IMR-90 (cell line): ENCODE measurements around the gene PSEN2. TPM values are rescaled to one million over a fixed set of nuclear protein-coding genes. Genes with fewer than 3 reads are reported as not detected.

Experiments
- ATAC-seq: fragments of 200-7000 bp; cut with Tn5 transposase; 2 replicates; pipeline ENCODE4 v1.9.1; 2020; ENCODE audit warnings: low read depth, mild to moderate bottlenecking, moderate library complexity
- BruUV-seq: library from RNA; stranded (reverse); fragments of 400-500 nt; replicated peaks from 2 replicates; lab custom pipeline; 2021; lab: Mats Ljungman, UMichigan
- CTCF ChIA-PET: fragments of 300-600 bp; formaldehyde crosslinking; extraction: SDS; loops from one replicate; lab custom pipeline; 2021; ENCODE audit warnings: antibody characterized with exemption; lab: Yijun Ruan, JAX
- POLR2A ChIA-PET: fragments of 300-600 bp; sonication (Branson Sonifier 250); formaldehyde crosslinking; loops from one replicate; lab custom pipeline; 2022; ENCODE audit warnings: antibody characterized with exemption; ENCODE audit not compliant: unreplicated experiment; lab: Charles Lee
- DNase-seq: peaks from one replicate; pipeline ENCODE4 v3.0.0; 2013
- H2AFZ ChIP-seq: replicated peaks from 2 replicates; pipeline ENCODE3; 2013; ENCODE audit warnings: low read length, mild to moderate bottlenecking; ENCODE audit not compliant: poor library complexity
- H2AK5ac ChIP-seq: 2 replicates; pipeline ENCODE4 v1.6.1; 2013; ENCODE audit warnings: low read depth, low read length, inconsistent platforms
- H2AK9ac ChIP-seq: replicated peaks from 2 replicates; pipeline ENCODE3; 2013; ENCODE audit warnings: mild to moderate bottlenecking, low read depth, low read length, moderate library complexity; ENCODE audit not compliant: poor library complexity
- H2BK120ac ChIP-seq: 2 replicates; pipeline ENCODE4 v1.6.1; 2013; ENCODE audit warnings: low read depth, low read length, inconsistent platforms
- H2BK15ac ChIP-seq: 3 replicates; pipeline ENCODE4 v1.6.1; 2013; ENCODE audit warnings: low read depth, low read length, inconsistent platforms
- H2BK20ac ChIP-seq: 2 replicates; pipeline ENCODE4 v1.6.1; 2013; ENCODE audit warnings: low read depth, mild to moderate bottlenecking, inconsistent platforms, low read length, moderate library complexity
- H2BK5ac ChIP-seq: 2 replicates; pipeline ENCODE4 v1.6.1; 2013; ENCODE audit warnings: mild to moderate bottlenecking, low read depth, low read length, inconsistent platforms; ENCODE audit not compliant: poor library complexity, severe bottlenecking
- H3K14ac ChIP-seq: replicated peaks from 2 replicates; pipeline ENCODE4 v1.6.1; 2013; ENCODE audit warnings: low read depth, low read length, inconsistent platforms
- H3K18ac ChIP-seq: 2 replicates; pipeline ENCODE4 v1.6.1; 2013; ENCODE audit warnings: low read depth, low read length, control low read depth
- H3K23ac ChIP-seq: 2 replicates; pipeline ENCODE4 v1.6.1; 2013; ENCODE audit warnings: low read depth, low read length, inconsistent platforms
- H3K27ac ChIP-seq: 2 replicates; pipeline ENCODE4 v1.5.1; 2013; ENCODE audit warnings: mild to moderate bottlenecking, control low read depth, low read length; ENCODE audit not compliant: insufficient read depth
- H3K27me3 ChIP-seq: 2 replicates; pipeline ENCODE4 v1.6.1; 2013; ENCODE audit warnings: low read length; ENCODE audit not compliant: control insufficient read depth, insufficient read depth
- H3K36me3 ChIP-seq: 2 replicates; pipeline ENCODE4 v1.6.1; 2013; ENCODE audit warnings: low read length, mixed read lengths; ENCODE audit not compliant: control insufficient read depth, insufficient read depth
- H3K4ac ChIP-seq: 2 replicates; pipeline ENCODE4 v1.6.1; 2013; ENCODE audit warnings: low read depth, low read length, inconsistent platforms
- H3K4me1 ChIP-seq: 2 replicates; pipeline ENCODE4 v1.6.1; 2013; ENCODE audit warnings: low read length, mixed read lengths; ENCODE audit not compliant: control insufficient read depth, insufficient read depth
- H3K4me2 ChIP-seq: 2 replicates; pipeline ENCODE4 v1.6.1; 2013; ENCODE audit warnings: low read depth, mild to moderate bottlenecking, control low read depth, low read length, moderate library complexity
- H3K4me3 ChIP-seq: 2 replicates; pipeline ENCODE4 v1.5.1; 2013; ENCODE audit warnings: low read depth, mild to moderate bottlenecking, control low read depth, low read length, moderate library complexity; ENCODE audit not compliant: insufficient read depth
- H3K56ac ChIP-seq: 2 replicates; pipeline ENCODE4 v1.6.1; 2013; ENCODE audit warnings: low read length, inconsistent platforms; ENCODE audit not compliant: insufficient read depth; ENCODE audit errors: extremely low read depth
- H3K79me1 ChIP-seq, 2 experiments: 2 replicates each; pipeline ENCODE4 v1.6.1; 2013; ENCODE audit warnings: low read length in 2 of 2, inconsistent platforms in 1 of 2, low read depth in 1 of 2
- H3K9ac ChIP-seq: 2 replicates; pipeline ENCODE4 v1.6.1; 2013; ENCODE audit warnings: low read depth, low read length, control low read depth
- H3K9me1 ChIP-seq: 2 replicates; pipeline ENCODE4 v1.6.1; 2013; ENCODE audit warnings: low read length, inconsistent platforms; ENCODE audit not compliant: insufficient read depth
- H3K9me3 ChIP-seq: 2 replicates; pipeline ENCODE4 v1.6.1; 2013; ENCODE audit warnings: low read length; ENCODE audit not compliant: control insufficient read depth, insufficient read depth
- H4K20me1 ChIP-seq: 2 replicates; pipeline ENCODE4 v1.6.1; 2013; ENCODE audit warnings: low read length, inconsistent platforms; ENCODE audit not compliant: insufficient read depth
- H4K5ac ChIP-seq: 2 replicates; pipeline ENCODE4 v1.6.1; 2013; ENCODE audit warnings: mild to moderate bottlenecking, low read depth, low read length, control low read depth
- H4K8ac ChIP-seq, 2 experiments: 2 replicates each; pipeline ENCODE4 v1.6.1; 2013; ENCODE audit warnings: low read depth in 2 of 2, low read length in 2 of 2, control low read depth in 1 of 2, inconsistent platforms in 1 of 2
- H4K91ac ChIP-seq: 2 replicates; pipeline ENCODE4 v1.6.1; 2013; ENCODE audit warnings: low read depth, low read length, inconsistent platforms; ENCODE audit not compliant: insufficient read depth
- BHLHE40 ChIP-seq: fragments of 150-350 bp; IDR thresholded peaks from 2 replicates; pipeline ENCODE4 v1.6.1; 2016; ENCODE audit warnings: mild to moderate bottlenecking, low read depth, low read length
- CHD1 ChIP-seq: IDR thresholded peaks from 2 replicates; pipeline ENCODE4 v1.6.1; 2012; ENCODE audit warnings: low read depth, low read length, improper control_type of control experiment
- MXI1 ChIP-seq: IDR thresholded peaks from 2 replicates; pipeline ENCODE4 v1.6.1; 2012; ENCODE audit warnings: low read depth, mild to moderate bottlenecking, low read length, moderate library complexity, borderline replicate concordance
- NFE2L2 ChIP-seq: fragments of 150-350 bp; IDR thresholded peaks from 2 replicates; pipeline ENCODE4 v1.6.1; 2016; ENCODE audit warnings: low read depth, mild to moderate bottlenecking, low read length
- RAD21 ChIP-seq: IDR thresholded peaks from 2 replicates; pipeline ENCODE4 v1.6.1; 2012; ENCODE audit warnings: low read length, improper control_type of control experiment
- RFX5 ChIP-seq: IDR thresholded peaks from 2 replicates; pipeline ENCODE4 v1.8.0; 2012; ENCODE audit warnings: low read depth, mild to moderate bottlenecking, low read length, moderate library complexity
- SMC3 ChIP-seq: fragments of 150-350 bp; IDR thresholded peaks from 2 replicates; pipeline ENCODE4 v1.6.1; 2016; ENCODE audit warnings: low read depth, mild to moderate bottlenecking, antibody characterized with exemption, low read length, moderate library complexity
- WGBS, 2 experiments: methylation state at CpG; one replicate each; pipeline versions ENCODE4 v1.1.5 to v1.1.7; 2013; ENCODE audit warnings: missing lambda C conversion rate in 2 of 2; ENCODE audit not compliant: insufficient read length in 1 of 2; ENCODE audit errors: extremely low coverage in 2 of 2; 5-methylcytosine and 5-hydroxymethylcytosine counted together
- dilution Hi-C: fragments of 300-500 bp; cut with HindIII; formaldehyde crosslinking; loops from one replicate; pipeline ENCODE4 v1.14.3; 2018; ENCODE audit warnings: low sequenced_read_pairs; ENCODE audit not compliant: unreplicated experiment
- in situ Hi-C: fragments of 300-500 bp; cut with MboI; formaldehyde crosslinking; loops from 3 replicates; pipeline ENCODE4 v1.14.3; 2019; ENCODE audit warnings: low sequenced_read_pairs, inconsistent platforms, mixed read lengths
- intact Hi-C: fragments of 100-400 bp; cut with micrococcal nuclease; formaldehyde crosslinking; loops from 2 replicates; pipeline ENCODE4 v1.10.0; 2022
- polyA plus RNA-seq, 3 experiments: library from polyadenylated mRNA; depleted of rRNA; stranded (reverse); fragments of >200 nt; gene quantifications; 2 replicates each; pipeline ENCODE4 v1.2.3, GENCODE V29; 2012; ENCODE audit warnings: low replicate concordance in 1 of 3
- total RNA-seq: library from RNA; depleted of rRNA; stranded (reverse); fragments of >200 nt; gene quantifications from 2 replicates; pipeline ENCODE4 v1.2.3, GENCODE V29; 2012
- TF ChIP-seq, protein P1 (sequence below): fragments of 150-350 bp; IDR thresholded peaks from 2 replicates; pipeline ENCODE4 v1.6.1; 2017; ENCODE audit warnings: mild to moderate bottlenecking, antibody characterized with exemption, low read length, low read depth

The PSEN2 gene
- total and polyA plus RNA-seq, 2 of the 4 experiments (the other 2 are of a cell fraction), result 15.0 to 24.4 TPM

DNA sequence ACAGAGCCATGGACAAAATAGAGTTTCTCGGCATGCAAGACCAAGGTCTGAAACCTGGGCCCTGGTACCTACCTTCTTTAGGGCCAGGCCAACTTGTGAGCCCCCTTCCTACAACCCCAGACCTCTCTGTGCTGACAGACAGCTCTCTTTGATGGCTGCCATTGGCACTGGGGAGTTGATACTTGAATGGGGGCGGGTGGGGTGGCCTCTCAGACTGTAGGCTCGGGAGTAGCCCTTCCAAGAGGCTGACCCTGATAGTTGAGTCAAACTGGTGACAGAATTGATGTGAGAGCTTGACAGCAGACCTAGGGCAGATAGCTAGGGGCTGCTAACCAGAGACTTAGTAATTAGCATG is 44.7 kb upstream of the PSEN2 start:
- H3K4me1 ChIP-seq, result peaks cover 7% of the 10 kb centered on the region
- no peak overlapping the region for H3K4me3 ChIP-seq
- H2AK5ac ChIP-seq, result no peak overlapping the region
- dilution Hi-C loops (no loop called here), intact Hi-C loops (no loop called here), in situ Hi-C loops (no loop called here)
- no peak for ATAC-seq
- H2BK120ac ChIP-seq, result no peak overlapping the region
- H3K9ac ChIP-seq, result no peak overlapping the region
- no peak overlapping the region for H3K4me2 ChIP-seq
- no peak overlapping the region for H4K5ac ChIP-seq
- H2AK9ac ChIP-seq, result no peak overlapping the region
- no peak overlapping the region for H3K23ac ChIP-seq
- no peaks in the 10 kb centered on the region for H3K9me1 ChIP-seq
- no TSS peak for BruUV-seq
- no peak for DNase-seq
- H3K14ac ChIP-seq, result no peak overlapping the region
- H3K4ac ChIP-seq, result no peak overlapping the region
- H3K27ac ChIP-seq, result no peak overlapping the region
- ChIA-PET CTCF (interaction anchor here (1.2 kb wide), 1 partner anchor 200 kb away, joined by 4 read pairs; no protein-coding TSS in a partner anchor), POLR2A (no interaction called here)
- H3K9me3 ChIP-seq, result no peaks in the 10 kb centered on the region
- H3K18ac ChIP-seq, result no peak overlapping the region
- no peak overlapping the region for H2AFZ ChIP-seq
- no peak overlapping the region for H2BK20ac ChIP-seq
- TF ChIP-seq SMC3, result no peak
- TF ChIP-seq, protein P1, sequence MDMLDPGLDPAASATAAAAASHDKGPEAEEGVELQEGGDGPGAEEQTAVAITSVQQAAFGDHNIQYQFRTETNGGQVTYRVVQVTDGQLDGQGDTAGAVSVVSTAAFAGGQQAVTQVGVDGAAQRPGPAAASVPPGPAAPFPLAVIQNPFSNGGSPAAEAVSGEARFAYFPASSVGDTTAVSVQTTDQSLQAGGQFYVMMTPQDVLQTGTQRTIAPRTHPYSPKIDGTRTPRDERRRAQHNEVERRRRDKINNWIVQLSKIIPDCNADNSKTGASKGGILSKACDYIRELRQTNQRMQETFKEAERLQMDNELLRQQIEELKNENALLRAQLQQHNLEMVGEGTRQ, result no peak
- no peak for TF ChIP-seq BHLHE40
- no peak for TF ChIP-seq NFE2L2
- TF ChIP-seq RFX5, result no peak
- TF ChIP-seq MXI1, result no peak
- no peak for TF ChIP-seq RAD21
- no peak for TF ChIP-seq CHD1
- no peak overlapping the region for H4K8ac ChIP-seq
- H3K36me3 ChIP-seq, result no peaks in the 10 kb centered on the region
- no peaks in the 10 kb centered on the region for H4K20me1 ChIP-seq
- no peaks in the 10 kb centered on the region for H3K27me3 ChIP-seq
- H4K91ac ChIP-seq, result no peak overlapping the region
- no peak overlapping the region for H3K56ac ChIP-seq
- no peak overlapping the region for H2BK5ac ChIP-seq
- H3K79me1 ChIP-seq, result no peaks in the 10 kb centered on the region
- 100% methylated on average over 1 of the region's 3 CpGs; no CpG with 5 or more reads in 1 of the 2 experiments for WGBS, 2 experiments
- no peak overlapping the region for H2BK15ac ChIP-seq
